Astrocyte (in vitro differentiated cells and primary cell): Measurements from ENCODE around the gene ARHGAP44. TPM values are rescaled to one million over a fixed set of nuclear protein-coding genes. Genes with fewer than 3 reads are reported as not detected.
"Not testable (repeated sequence)": the region's sequence is repeated elsewhere in the genome, so short reads cannot be mapped to it uniquely, and the experiment has no call there.

Experiments used
- DNase-seq: peaks from one replicate; pipeline ENCODE4 v3.0.0-alpha.2; 2010; ENCODE audit warnings: low read depth
- FAIRE-seq: peaks from 2 replicates; lab custom pipeline; 2011; peaks lifted over from hg19 to GRCh38; lab: Jason Lieb, UNC
- H2AFZ ChIP-seq: 2 replicates; pipeline ENCODE4 v1.6.0; 2012; ENCODE audit warnings: low read depth, low read length, inconsistent platforms
- H3K27ac ChIP-seq: 2 replicates; pipeline ENCODE4 v1.5.1; 2011; ENCODE audit warnings: low read depth, low read length, inconsistent platforms
- H3K27me3 ChIP-seq: 2 replicates; pipeline ENCODE4 v1.6.0; 2011; ENCODE audit warnings: low read length, inconsistent platforms; ENCODE audit not compliant: insufficient read depth
- H3K36me3 ChIP-seq: 2 replicates; pipeline ENCODE4 v1.5.1; 2011; ENCODE audit warnings: low read length, inconsistent platforms; ENCODE audit not compliant: insufficient read depth
- H3K4me1 ChIP-seq: 2 replicates; pipeline ENCODE4 v1.5.1; 2011; ENCODE audit warnings: low read length, inconsistent platforms; ENCODE audit not compliant: insufficient read depth
- H3K4me2 ChIP-seq: 2 replicates; pipeline ENCODE4 v1.6.0; 2012; ENCODE audit warnings: low read length, inconsistent platforms
- H3K4me3 ChIP-seq: 2 replicates; pipeline ENCODE4 v1.5.1; 2011; ENCODE audit warnings: low read depth, mild to moderate bottlenecking, low read length, inconsistent platforms; ENCODE audit not compliant: insufficient read depth
- H3K79me2 ChIP-seq: 2 replicates; pipeline ENCODE4 v1.6.0; 2012; ENCODE audit warnings: mild to moderate bottlenecking, low read length, inconsistent platforms; ENCODE audit not compliant: insufficient read depth
- H3K9ac ChIP-seq: 2 replicates; pipeline ENCODE4 v1.6.0; 2012; ENCODE audit warnings: mild to moderate bottlenecking, low read length, inconsistent platforms
- H3K9me3 ChIP-seq: 2 replicates; pipeline ENCODE4 v1.5.1; 2012; ENCODE audit warnings: low read depth, mild to moderate bottlenecking, low read length, inconsistent platforms; ENCODE audit not compliant: insufficient read depth
- H4K20me1 ChIP-seq: 2 replicates; pipeline ENCODE4 v1.6.0; 2012; ENCODE audit warnings: low read length, inconsistent platforms; ENCODE audit not compliant: insufficient read depth
- H3K27ac Mint-ChIP-seq: one replicate; pipeline ENCODE4 v1.8.0; 2021; ENCODE audit warnings: mild to moderate bottlenecking, mixed read lengths; ENCODE audit not compliant: unreplicated experiment
- H3K27me3 Mint-ChIP-seq: one replicate; pipeline ENCODE4 v1.8.0; 2021; ENCODE audit warnings: low read depth, mixed read lengths; ENCODE audit not compliant: unreplicated experiment
- H3K36me3 Mint-ChIP-seq: one replicate; pipeline ENCODE4 v1.8.0; 2021; ENCODE audit warnings: low read depth, mixed read lengths; ENCODE audit not compliant: unreplicated experiment
- H3K4me1 Mint-ChIP-seq: one replicate; pipeline ENCODE4 v1.8.0; 2021; ENCODE audit warnings: low read depth, mixed read lengths; ENCODE audit not compliant: unreplicated experiment
- H3K4me3 Mint-ChIP-seq: one replicate; pipeline ENCODE4 v1.8.0; 2021; ENCODE audit warnings: mild to moderate bottlenecking, moderate library complexity, mixed read lengths; ENCODE audit not compliant: unreplicated experiment
- H3K9me3 Mint-ChIP-seq: one replicate; pipeline ENCODE4 v1.8.0; 2021; ENCODE audit warnings: mild to moderate bottlenecking, mixed read lengths; ENCODE audit not compliant: unreplicated experiment
- CTCF ChIP-seq: IDR thresholded peaks from 2 replicates; pipeline ENCODE4 v1.5.1; 2011; ENCODE audit warnings: low read depth, mild to moderate bottlenecking, inconsistent platforms, low read length, moderate library complexity; ENCODE audit not compliant: insufficient read depth
- EZH2 ChIP-seq: IDR thresholded peaks from 2 replicates; pipeline ENCODE4 v1.6.1; 2012; ENCODE audit warnings: mild to moderate bottlenecking, low read length, inconsistent platforms; ENCODE audit not compliant: insufficient read depth
- total RNA-seq: library from RNA; stranded (reverse); gene quantifications from 2 replicates; pipeline ENCODE4 v1.2.1, GENCODE V29; 2021

Gene ARHGAP44
- total RNA-seq, 1 donor from 2014 or later = 3.0 TPM

GRCh38 chr17:12977008-12977751 lies 187.9 kb downstream of the ARHGAP44 start:
- FAIRE-seq = no peak
- H3K27me3 Mint-ChIP-seq = peaks cover 11% of the 10 kb centered on the region
- peak; percentile 46 for DNase-seq

GRCh38 chr17:12978787-12979186 lies 189.5 kb downstream of the ARHGAP44 start:
- H3K4me1 Mint-ChIP-seq, H3K79me2 ChIP-seq, H2AFZ ChIP-seq, DNase-seq, H3K9ac ChIP-seq, H3K9me3 Mint-ChIP-seq, H4K20me1 ChIP-seq, H3K27me3 ChIP-seq, H3K27me3 Mint-ChIP-seq, H3K4me3 ChIP-seq, H3K9me3 ChIP-seq, H3K36me3 Mint-ChIP-seq, H3K27ac ChIP-seq, H3K27ac Mint-ChIP-seq, FAIRE-seq, H3K36me3 ChIP-seq, H3K4me3 Mint-ChIP-seq, H3K4me1 ChIP-seq, H3K4me2 ChIP-seq: not testable (repeated sequence)

More at GRCh38 chr17:12977008-12977751, 187.9 kb downstream of the ARHGAP44 start:
- Histone ChIP-seq H3K9ac (no peak overlapping the region), H3K9me3 (no peaks in the 10 kb centered on the region), H3K27ac (no peak overlapping the region), H4K20me1 (no peaks in the 10 kb centered on the region), H3K36me3 (no peaks in the 10 kb centered on the region), H3K4me1 (peaks cover 3% of the 10 kb centered on the region), H3K4me3 (no peak overlapping the region), H3K4me2 (no peak overlapping the region), H3K27me3 (no peaks in the 10 kb centered on the region), H3K79me2 (no peaks in the 10 kb centered on the region), H2AFZ (no peak overlapping the region)
- H3K9me3 Mint-ChIP-seq = no peaks in the 10 kb centered on the region
- no peaks in the 10 kb centered on the region for H3K36me3 Mint-ChIP-seq
- no peaks in the 10 kb centered on the region for H3K4me1 Mint-ChIP-seq
- H3K4me3 Mint-ChIP-seq = no peak overlapping the region
- H3K27ac Mint-ChIP-seq = no peak overlapping the region
- no peak for TF ChIP-seq EZH2
- TF ChIP-seq CTCF = no peak

- DNase-seq (no peak), FAIRE-seq (no peak)
- Mint-ChIP-seq H3K36me3 (no peaks in the 10 kb centered on the region), H3K9me3 (no peaks in the 10 kb centered on the region), H3K4me1 (peaks cover 2% of the 10 kb centered on the region), H3K4me3 (no peak overlapping the region), H3K27ac (no peak overlapping the region), H3K27me3 (peaks cover 8% of the 10 kb centered on the region)
- H3K4me1 ChIP-seq = peaks cover 4% of the 10 kb centered on the region
- TF ChIP-seq EZH2 (no peak), CTCF (no peak)
- H4K20me1 ChIP-seq = no peaks in the 10 kb centered on the region
- H3K4me2 ChIP-seq = no peak overlapping the region
- no peaks in the 10 kb centered on the region for H3K27me3 ChIP-seq
- H3K9ac ChIP-seq = no peak overlapping the region
- H3K36me3 ChIP-seq = no peaks in the 10 kb centered on the region
- no peaks in the 10 kb centered on the region for H3K79me2 ChIP-seq
- H3K27ac ChIP-seq = no peak overlapping the region
- no peak overlapping the region for H3K4me3 ChIP-seq
- H2AFZ ChIP-seq = no peak overlapping the region
- H3K9me3 ChIP-seq = no peaks in the 10 kb centered on the region
These were observed 189.9 kb downstream of the ARHGAP44 start for GRCh38 chr17:12979246-12979645.
